SK-N-DZ (cell line): Measurements from ENCODE around the gene ELAC1.
"Not testable (repeated sequence)": the region's sequence is repeated elsewhere in the genome, so short reads cannot be mapped to it uniquely, and the experiment has no call there.

Experiments
- DNase-seq: peaks from one replicate; pipeline ENCODE4 v3.0.0-alpha.2; 2015; ENCODE audit warnings: low spot score

ELAC1 gene

DNA sequence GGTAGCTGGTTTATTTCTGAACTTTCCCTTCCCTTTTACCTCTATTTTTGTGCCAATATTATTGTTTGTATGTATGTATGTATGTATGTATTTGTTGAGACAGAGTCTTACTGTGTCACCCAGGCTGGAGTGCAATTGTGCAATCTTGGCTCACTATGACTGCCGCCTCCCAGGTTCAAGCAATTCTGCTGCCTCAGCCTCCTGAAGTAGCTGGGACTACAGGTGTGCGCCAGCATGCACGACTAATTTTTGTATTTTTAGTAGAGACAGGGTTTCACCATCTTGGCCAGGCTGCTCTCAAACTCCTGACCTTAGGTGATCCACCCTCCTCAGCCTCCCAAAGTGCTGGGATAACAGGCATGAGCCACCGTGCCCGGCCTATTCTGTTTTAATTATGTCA, 4.6 kb downstream of the ELAC1 start:
- DNase-seq = not testable (repeated sequence)

DNA sequence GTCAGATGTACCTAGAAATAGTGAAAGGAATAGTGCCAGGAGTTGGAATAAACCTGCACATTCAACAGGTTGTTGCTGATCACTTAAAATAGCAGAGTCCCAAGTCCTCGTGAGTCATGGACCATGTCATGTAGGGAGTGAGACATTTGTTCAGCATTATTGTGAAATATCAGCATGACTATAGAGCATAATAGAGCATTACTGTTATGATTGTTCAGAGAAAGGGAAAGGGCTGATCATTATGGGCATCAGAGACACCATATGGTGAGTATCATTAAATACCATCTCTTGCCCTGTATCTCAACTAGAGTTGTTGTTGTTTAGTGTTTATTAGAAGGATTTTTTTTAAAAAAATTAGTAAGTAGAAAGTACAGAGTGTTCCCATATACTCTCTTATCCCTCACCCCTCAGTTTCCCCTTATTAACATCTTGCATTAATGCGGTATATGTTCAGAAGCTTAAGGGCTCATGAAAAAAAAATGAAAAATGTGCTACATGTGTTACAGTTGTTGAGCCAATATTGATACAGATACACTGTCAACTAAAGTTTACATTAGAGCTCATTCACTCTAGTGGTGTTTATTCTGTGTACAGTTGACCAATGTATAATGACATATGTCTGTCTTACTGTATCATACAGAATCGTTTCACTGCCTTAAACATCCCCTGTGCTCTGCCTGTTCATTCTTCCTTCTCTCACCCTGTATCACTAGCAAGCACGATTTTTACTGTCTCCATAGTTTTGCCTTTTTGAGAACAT, 5.7 kb downstream of the ELAC1 start:
- DNase-seq = no peak

DNA sequence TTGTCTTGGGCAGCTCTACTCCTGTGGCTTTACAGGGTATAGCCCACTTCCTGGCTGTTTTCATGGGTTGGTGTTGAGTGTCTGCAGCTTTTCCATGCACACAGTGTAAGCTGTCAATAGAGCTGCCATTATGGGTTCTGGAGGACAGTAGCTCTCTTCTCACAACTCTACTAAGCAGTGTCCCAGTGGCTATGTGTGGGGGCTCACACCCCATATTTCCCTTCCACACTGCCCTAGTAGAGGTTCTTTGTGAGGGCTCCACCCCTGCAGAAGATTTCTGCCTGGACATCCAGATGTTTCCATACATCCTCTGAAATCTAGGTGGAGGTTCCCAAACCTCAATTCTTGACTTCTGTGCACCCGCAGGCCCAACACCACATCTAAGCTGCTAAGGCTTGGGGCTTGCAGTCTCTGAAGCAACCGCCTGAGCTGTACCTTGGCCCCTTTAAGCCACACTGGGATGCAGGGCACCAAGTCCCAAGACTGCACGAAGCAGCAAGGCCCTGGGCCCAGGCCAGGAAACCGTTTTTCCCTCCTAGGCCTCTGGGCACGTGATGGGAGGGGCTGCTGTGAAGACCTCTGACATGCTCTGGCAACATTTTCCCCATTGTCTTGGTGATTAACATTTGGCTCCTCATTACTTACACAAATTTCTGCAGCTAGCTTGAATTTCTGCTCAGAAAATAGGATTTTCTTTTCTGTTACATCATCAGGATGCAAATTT, 9.4 kb downstream of the ELAC1 start:
- DNase-seq = no peak

DNA sequence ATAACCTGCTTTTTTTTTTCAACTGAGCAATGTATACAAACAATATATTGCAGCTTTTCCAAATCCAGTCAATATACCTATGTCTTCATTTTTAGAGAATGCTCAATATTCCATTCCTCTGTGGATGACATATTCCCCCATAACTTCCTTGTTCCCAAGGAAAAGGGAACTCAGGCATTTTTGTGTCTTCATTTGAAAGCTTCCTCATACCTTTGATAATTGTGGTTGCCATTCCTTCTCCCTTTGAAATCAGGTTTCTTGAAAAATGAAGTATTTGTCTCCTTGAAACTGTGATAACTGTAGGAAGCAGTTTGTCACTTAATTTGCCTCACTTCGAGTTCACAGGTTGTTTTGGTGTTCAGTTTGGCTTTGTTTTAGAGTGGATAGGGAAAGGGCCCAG, 13.5 kb downstream of the ELAC1 start:
- no peak for DNase-seq

DNA sequence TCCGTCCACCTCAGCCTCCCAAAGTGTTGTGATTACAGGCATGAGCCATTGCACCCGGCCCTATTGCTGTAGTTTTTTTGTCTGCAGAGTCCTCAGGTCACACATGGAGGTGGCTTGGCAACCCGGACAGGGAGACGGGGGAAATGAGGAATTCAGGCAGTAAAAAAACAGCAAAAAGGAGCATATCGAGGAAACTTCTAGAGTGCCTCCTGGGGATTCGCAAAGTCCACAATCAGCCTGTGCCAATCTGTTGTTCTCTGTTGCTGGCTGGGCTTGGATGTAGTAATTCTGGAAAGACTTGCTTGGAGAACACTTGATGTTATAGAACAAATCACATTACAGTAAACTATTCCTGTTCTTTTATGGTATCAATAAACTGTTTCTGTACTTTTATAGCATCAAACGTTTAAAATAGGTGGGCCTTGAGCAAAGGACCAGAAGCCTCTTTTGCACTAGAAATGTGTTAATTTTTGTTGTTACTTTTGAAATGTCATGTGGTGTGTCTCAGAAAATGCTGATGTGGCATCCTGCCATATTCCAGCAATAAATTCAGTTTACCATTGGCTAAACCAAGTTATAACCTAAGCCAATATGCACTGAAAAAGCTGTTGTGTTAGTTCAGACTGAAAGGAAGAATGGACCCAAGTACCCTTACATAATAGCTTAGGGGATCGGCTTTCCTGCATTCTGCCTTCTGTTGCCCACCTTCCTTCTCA, 14.4 kb downstream of the ELAC1 start:
- no peak for DNase-seq

DNA sequence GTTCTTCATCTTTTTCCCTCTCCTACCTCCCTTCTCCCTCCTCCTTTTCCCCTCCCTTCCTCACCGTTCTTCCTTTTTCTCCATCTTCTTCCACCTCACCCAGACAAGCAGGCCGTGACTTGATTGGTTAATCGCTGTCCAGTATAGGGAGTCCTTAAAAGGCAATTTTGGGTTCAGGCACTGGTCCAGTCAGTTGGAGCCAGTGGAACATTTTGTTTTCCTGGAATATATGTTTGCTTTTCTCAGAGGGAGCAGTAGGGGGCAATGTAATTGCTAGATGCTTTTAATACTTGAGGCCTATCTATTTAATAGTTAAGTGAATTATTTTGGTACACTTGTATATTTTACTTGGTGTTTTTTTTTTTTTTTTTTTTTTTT, 15.0 kb downstream of the ELAC1 start:
- DNase-seq = no peak

DNA sequence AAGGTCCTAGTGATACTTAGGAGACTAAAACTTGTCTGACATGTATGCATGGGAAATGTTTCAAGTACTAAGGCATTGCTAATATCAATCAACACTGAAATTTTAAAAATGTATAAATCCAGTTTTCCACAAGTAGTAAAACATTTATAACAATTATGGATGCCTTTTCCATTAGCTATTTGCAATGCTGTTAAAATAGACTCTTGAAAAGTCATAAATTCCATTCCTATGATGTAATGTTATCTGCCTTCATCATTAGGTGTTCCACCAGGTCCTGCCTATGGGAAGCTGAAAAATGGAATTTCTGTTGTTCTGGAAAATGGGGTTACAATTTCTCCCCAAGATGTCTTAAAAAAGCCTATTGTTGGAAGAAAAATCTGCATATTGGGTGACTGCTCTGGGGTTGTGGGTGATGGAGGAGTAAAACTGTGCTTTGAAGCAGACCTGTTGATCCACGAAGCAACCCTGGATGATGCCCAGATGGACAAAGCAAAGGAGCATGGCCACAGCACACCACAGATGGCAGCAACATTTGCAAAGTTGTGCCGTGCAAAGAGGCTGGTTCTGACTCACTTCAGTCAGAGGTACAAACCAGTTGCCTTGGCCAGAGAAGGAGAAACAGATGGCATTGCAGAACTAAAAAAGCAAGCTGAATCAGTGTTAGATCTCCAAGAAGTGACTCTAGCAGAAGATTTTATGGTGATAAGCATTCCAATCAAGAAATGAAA, 18.7 kb downstream of the ELAC1 start:
- no peak for DNase-seq

DNA sequence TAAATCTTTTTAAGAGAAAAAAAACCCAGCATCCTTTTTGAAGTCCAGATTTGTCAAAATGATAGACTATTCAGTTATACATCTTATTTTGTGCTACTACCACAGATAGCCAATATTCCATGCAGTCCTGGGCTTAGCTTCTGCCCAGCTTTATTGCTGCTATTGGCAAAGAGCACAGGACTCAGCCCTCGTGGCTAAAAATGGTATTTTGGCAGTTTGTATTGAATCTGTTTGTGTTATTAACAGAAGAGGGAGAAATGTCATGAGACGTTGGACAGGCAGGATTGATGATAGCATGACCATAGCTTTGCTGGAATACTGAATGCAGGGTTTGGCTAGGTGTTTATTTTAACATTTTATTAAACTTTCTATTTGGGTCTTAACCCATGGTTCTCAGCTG, 19.4 kb downstream of the ELAC1 start:
- DNase-seq = no peak

DNA sequence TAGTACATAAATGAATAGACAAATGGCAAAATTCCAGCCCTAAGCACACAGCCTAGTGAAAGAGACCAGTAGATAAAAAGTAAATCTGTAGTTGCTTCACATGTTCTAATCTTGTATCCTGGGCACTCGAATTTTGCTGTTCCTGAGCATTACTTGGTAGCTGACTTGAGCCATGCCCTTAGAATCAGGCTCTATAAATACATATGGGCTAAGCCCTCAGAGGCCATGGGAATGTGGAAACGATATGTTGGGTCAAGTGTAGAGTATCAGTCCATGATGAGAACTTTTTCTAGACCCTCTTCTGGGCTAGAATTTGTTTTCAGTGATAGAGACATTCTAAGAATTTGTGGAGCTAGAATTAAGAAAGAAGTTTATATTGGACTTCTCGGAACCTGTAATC, 21.9 kb downstream of the ELAC1 start:
- DNase-seq = no peak

DNA sequence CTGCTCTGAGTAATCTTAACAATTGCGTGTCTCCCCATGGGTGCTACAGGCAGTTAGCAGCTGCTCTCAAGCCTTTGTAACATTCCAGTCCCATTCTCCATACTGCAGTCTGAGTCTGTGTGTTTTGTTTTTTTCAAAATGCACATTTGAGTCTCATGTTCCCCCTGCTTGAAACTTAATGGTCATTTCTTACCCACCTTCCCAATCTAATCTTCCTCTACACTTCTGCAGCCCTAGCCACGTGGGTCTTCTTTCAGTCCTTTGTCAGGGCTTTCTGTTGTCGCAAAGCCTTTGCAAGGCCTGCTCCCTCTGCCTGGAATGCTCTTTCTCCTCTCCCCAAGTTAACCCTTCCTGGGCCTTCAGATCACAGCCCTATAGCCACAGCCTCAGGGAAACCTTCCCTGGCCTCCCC, 24.5 kb downstream of the ELAC1 start:
- no peak for DNase-seq

DNA sequence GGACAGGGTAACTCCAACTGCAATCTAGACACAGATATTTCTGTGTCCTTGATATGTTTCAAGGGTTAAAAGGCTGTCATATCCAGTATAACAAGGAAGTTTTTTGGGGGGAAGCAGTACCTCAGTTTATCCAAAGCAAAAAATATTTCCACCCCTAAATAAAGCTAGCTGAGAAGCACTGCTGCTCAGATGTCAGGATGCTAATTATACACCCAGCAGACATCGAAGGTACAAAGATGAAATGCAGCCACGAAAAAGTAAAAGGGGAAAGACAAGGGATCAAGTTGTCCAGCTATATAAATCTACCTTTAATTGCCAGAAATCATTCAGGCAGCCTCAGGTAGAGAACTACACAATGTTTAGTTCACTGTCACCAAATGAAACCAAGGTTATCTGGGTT, 26.2 kb downstream of the ELAC1 start:
- DNase-seq = no peak

DNA sequence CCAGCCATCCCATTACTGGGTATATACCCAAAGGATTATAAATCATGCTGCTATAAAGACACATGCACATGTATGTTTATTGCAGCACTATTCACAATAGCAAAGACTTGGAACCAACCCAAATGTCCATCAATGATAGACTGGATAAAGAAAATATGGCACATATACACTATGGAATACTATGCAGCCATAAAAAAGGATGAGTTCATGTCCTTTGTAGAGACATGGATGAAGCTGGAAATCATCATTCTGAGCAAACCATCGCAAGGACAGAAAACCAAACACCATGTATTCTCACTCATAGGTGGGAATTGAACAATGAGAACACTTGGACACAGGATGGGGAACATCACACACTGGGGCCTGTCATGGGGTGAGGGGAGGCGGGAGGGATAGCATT, 35.3 kb downstream of the ELAC1 start:
- DNase-seq = not testable (repeated sequence)

DNA sequence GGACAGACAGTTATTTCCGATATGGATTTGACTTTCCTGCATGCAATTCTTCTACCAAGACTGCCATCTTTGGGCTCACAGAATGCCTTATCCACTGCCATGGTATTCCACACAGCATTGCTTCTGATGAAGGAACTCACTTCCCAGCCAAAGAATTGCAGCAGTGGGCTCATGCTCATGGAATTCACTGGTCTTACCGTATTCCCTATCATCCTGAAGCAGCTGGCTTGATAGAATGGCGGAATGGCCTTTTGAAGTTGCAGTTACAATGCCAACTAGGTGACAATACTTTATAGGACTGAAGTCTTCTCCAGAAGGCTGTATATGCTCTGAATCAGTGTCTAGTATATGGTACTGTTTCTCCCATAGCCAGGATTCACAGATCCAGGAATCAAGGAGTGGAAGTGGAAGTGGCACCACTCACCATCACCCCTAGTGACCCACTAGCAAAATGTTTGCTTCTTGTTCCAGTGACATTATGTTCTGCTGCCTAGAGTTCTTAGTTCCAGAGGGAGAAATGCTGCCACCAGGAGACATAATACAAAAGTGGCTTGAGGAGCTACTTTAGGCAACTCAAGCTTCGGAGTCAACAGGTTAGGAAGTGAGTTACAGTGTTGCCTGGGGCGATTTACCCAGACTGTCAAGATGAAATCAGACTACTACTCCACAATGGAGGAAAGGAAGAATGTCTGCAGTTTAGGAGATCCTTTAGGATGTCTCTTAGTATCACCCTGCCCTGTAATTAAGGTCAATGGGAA, 38.4 kb downstream of the ELAC1 start:
- no peak for DNase-seq

DNA sequence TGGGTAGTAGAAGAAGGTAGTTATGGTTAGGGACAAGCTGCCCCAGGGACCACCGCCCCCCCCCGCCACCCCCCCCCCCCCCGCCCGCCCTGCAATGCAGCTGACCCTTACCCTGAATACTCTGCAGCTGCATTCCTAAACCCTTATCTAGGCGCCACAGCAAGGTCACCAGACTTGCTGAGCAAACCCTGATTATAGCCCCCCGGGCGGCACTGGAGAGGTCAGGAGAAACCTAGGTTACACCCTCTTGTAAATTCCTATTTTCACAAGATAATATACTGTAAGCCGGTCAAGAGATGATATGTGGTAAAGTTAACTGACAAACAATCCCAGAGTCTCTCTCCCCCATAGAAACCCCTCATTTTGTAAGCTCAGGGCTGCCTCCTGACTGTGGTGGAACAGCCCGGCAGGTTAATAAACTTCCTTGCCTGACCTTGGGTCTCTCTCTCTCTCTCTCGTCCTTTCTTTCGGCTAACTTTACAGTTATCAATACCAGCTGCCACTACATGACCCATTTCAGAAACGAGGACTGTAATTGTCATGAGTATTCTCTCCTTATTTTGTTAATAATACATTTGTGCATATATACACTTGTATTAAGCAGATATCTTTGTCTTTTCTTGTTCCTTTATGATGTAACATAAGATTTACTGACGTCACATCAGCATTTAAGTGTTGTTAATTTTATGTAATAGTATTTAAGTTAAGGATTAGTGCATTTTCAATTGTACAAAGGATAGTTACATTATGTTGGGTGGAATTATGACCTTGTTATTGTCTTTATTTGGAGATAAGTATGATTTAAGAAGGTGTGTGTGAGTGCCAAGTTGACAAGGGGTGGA, 39.3 kb downstream of the ELAC1 start:
- no peak for DNase-seq

DNA sequence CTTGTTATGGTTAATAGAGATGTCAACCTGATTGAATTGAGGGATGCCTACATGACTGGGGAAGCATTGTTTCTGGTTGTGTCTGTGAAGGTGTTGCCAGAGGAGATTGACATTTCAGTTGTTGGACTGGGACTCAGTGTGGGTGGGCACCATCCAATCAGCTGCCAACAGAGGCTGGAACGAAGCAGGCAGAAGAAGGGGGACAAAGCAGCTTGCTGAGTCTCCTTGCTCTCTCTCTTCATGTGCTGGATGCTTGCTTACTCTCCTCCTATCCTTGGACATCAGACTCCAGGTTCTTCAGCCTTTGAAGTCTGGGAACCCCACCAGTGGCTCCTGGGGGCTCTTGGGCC, 39.9 kb downstream of the ELAC1 start:
- DNase-seq = no peak

DNA sequence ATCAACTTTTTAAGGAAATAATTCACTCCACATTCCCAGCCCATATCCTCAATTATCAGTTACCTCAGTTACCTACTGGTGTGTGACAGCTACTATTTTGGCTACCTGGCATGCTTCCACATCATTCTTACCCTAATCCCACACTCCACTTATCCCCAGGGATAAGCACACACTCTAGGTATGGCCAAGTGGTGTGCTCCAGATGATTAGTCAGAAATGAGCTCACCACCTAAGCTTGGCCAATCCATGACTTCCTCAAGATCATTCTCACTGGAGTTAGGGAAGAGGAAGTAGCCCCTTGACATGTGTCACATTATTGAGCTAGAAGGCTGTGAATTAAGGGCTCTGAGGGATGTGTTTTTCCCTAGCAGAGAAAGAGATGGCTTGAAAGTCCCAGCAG, 41.2 kb downstream of the ELAC1 start:
- DNase-seq = no peak

DNA sequence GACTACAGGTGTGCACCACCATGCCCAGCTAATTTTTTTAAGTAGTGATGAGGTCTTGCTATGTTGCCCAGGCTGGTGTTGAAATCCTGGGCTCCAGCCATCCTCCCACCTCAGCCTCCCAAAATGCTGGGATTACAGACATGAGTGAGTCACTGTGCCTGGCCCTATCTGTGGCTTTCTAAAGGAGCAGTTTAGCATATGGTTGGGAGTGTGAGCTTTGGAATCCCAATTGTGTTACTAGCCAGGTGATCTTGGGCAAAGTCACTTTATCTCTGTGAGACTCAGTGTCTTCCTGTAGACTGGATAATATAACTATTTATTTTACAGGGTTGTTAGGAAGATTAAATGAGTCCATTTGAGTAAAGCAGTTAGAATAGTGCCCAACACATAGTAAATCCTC, 42.4 kb downstream of the ELAC1 start:
- no peak for DNase-seq

DNA sequence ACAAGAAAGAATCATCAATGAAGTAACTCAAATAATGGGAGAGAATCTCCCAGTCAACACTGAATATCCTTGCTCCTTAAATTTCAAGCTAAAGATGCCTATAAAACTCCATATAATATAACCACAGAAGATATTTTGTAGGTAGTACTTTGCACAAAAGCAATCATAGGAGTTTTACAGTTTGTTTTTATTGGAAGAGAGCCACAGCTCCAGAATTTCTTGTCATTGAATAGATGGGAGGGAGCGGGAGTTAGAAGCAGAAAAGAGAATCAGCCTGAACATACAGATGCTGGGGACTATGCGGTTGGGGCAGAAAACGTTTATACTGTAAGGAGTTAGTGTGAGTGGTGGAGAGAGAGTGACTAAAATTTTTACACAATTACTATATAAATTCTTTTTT, 43.9 kb downstream of the ELAC1 start:
- no peak for DNase-seq

DNA sequence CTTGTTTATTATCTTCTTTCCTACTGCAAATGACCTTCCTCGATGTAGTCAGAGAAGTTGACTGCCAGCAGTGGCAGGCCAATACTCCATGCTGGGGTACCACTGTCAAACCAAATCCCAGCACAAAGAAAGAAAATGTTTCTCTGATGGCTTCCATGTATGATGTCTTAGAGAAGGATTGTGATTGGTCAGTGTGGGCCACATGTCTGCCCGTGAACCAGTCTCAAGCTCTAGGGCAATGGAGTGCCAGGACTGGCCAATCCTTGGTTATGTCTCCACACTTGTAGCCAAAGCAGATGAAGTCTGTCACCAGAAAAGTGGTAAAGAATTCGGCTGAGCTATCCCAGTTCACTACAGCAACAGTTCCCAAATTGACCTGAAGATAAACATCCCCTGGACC, 44.6 kb downstream of the ELAC1 start:
- no peak for DNase-seq

DNA sequence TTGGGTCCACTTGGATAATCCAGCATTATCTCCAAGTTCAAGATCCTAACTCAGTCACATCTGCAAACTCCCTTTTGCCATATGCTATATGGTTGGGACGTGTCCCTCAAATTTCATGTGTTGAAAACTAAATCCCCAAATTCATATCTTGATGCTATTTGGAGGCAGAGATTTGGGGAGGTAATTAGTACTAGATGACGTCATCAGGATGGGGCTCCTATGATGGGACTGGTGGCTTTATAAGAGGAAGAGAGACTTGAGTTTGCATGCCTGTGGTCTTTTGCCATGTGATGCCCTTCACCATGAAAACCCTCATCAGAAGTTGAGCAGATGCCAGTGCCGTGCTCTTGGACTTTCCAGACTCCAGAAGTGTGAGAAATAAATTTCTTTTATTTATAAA, 45.4 kb downstream of the ELAC1 start:
- no peak for DNase-seq
